Neutrophil (primary cell): Measurements from ENCODE around the gene GPR162.

Source experiments
- H3K27ac ChIP-seq: fragments of 200-600 bp; sonication (generic); 2 replicates; pipeline ENCODE4 v1.5.1; 2016; ENCODE audit warnings: mild to moderate bottlenecking, moderate library complexity
- H3K27me3 ChIP-seq: fragments of 200-600 bp; sonication (generic); 2 replicates; pipeline ENCODE4 v1.6.0; 2016; ENCODE audit warnings: mild to moderate bottlenecking
- H3K36me3 ChIP-seq: fragments of 200-600 bp; sonication (generic); 2 replicates; pipeline ENCODE4 v1.5.1; 2017
- H3K4me1 ChIP-seq, 2 experiments: fragments of 200-600 bp in 1 of 2; sonication (generic) in 1 of 2; 1 replicate in 1 of 2; 2 replicates in 1 of 2; pipeline versions ENCODE4 v1.5.1 to v1.6.1; 2013 to 2016; ENCODE audit warnings: low read depth in 1 of 2, low read length in 1 of 2, mild to moderate bottlenecking in 1 of 2, moderate library complexity in 1 of 2; ENCODE audit not compliant: control insufficient read depth in 1 of 2, insufficient read depth in 1 of 2
- H3K4me3 ChIP-seq, 2 experiments: fragments of 200-600 bp in 1 of 2; sonication (generic) in 1 of 2; 1 replicate in 1 of 2; 2 replicates in 1 of 2; pipeline ENCODE4 v1.5.1; 2013 to 2016; ENCODE audit warnings: low read depth in 1 of 2, low read length in 1 of 2, mild to moderate bottlenecking in 1 of 2, moderate library complexity in 1 of 2
- H3K9me3 ChIP-seq: fragments of 200-600 bp; sonication (generic); 2 replicates; pipeline ENCODE4 v1.5.1; 2016
- TF ChIP-seq, protein P1 (sequence below): fragments of 200-600 bp; sonication (generic); IDR thresholded peaks from 2 replicates; pipeline ENCODE4 v1.5.1; 2016; ENCODE audit warnings: antibody characterized with exemption

GPR162 gene

DNA sequence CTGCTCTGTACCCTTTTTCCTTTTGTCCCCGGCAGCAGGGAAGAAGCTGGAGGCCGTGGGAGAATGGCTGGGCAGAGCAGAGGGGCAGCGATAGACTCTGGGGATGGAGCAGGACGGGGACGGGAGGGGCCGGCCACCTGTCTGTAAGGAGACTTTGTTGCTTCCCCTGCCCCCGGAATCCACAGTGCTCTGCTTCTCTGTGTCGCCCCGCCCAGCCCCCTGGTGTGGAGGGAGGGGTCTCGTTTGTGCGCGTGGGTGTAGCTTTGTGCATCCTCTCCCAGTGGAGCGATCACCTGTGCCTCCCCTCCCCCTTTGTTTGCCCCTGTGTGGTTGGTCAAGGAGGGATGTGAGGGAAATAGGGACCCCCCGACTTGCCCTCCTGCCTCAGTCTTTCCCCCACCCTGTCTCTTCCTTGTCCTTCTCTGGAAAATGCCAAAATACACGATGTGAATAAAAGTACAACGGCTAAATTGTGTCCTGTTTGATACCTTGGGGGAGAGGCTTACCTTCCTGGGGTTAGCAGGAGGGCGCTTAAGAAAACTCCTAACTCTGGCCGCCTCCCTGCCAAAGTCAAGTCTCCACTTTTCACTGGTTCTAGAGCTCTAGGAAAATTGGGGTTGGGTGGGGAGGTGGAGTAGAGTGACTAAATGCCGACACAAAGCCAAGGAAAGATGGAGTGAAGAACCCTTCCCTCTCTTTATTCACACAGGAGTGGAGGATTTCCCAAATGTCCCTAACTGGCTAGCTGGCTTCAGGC lies 44.7 kb downstream of the GPR162 start:
- peak overlapping the region; percentile 92 to 98 for H3K4me3 ChIP-seq
- H3K4me1 ChIP-seq: peaks cover 43 to 44% of the 10 kb centered on the region in 2 experiments
- TF ChIP-seq, protein P1, sequence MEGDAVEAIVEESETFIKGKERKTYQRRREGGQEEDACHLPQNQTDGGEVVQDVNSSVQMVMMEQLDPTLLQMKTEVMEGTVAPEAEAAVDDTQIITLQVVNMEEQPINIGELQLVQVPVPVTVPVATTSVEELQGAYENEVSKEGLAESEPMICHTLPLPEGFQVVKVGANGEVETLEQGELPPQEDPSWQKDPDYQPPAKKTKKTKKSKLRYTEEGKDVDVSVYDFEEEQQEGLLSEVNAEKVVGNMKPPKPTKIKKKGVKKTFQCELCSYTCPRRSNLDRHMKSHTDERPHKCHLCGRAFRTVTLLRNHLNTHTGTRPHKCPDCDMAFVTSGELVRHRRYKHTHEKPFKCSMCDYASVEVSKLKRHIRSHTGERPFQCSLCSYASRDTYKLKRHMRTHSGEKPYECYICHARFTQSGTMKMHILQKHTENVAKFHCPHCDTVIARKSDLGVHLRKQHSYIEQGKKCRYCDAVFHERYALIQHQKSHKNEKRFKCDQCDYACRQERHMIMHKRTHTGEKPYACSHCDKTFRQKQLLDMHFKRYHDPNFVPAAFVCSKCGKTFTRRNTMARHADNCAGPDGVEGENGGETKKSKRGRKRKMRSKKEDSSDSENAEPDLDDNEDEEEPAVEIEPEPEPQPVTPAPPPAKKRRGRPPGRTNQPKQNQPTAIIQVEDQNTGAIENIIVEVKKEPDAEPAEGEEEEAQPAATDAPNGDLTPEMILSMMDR: no peak
- no peaks in the 10 kb centered on the region for H3K9me3 ChIP-seq
- peak overlapping the region; percentile 86 for H3K27ac ChIP-seq
- H3K27me3 ChIP-seq: no peaks in the 10 kb centered on the region
- H3K36me3 ChIP-seq: peaks cover 34% of the 10 kb centered on the region

GRCh38 chr12:6866920-6867412 lies 45.3 kb downstream of the GPR162 start:
- Histone ChIP-seq H3K4me3 (peak overlapping the region; percentile 92 to 98), H3K9me3 (no peaks in the 10 kb centered on the region), H3K4me1 (peaks cover 49 to 50% of the 10 kb centered on the region in 2 experiments), H3K27ac (peak overlapping the region; percentile 86), H3K36me3 (peaks cover 30% of the 10 kb centered on the region), H3K27me3 (no peaks in the 10 kb centered on the region)
- TF ChIP-seq, protein P1: peak; percentile 60

DNA sequence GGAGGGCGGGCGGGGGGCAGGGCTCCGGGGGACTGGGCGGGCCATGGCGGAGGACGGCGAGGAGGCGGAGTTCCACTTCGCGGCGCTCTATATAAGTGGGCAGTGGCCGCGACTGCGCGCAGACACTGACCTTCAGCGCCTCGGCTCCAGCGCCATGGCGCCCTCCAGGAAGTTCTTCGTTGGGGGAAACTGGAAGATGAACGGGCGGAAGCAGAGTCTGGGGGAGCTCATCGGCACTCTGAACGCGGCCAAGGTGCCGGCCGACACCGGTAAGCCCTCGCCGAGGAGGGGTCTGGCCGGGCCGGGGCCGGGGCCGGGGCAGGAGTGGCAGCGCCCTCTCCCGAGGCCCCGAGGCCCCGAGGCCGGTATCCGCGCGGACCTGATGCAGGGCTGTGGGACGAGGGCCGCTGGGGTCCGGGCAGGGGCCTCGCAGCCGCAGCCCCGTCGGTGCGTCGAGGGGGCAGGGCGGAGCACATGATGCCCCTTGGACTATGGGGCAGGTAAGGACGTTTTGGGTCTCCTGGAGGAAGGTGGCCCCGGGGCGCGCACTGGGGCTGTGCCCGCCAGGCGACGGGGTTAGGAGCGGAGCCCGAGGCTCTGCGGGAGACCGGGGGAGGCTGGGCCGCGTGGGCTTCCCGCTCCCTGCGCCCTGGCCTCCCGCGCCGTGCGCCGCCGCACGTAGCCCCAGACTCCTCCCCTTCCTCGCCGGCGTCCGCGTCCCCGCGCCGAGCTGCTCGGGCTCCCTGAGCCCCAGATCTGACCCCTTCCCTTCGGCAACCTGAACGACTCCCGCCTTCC lies 46.0 kb downstream of the GPR162 start, which contains the start of gene TPI1:
TSS of gene TPI1 (plus strand) at position 119 of the 798 bp plus-strand sequence. CDS start at position 155, 36 bp downstream.
- H3K9me3 ChIP-seq: no peaks in the 10 kb centered on the region
- TF ChIP-seq, protein P1: peak; percentile 6
- H3K36me3 ChIP-seq: peaks cover 30% of the 10 kb centered on the region
- peak within 1 kb of the TSS; percentile 86 for H3K27ac ChIP-seq
- H3K27me3 ChIP-seq: no peaks in the 10 kb centered on the region
- peak within 1 kb of the TSS; percentile 92 to 98 for H3K4me3 ChIP-seq
- H3K4me1 ChIP-seq: peaks cover 55 to 56% of the 10 kb centered on the region in 2 experiments

DNA sequence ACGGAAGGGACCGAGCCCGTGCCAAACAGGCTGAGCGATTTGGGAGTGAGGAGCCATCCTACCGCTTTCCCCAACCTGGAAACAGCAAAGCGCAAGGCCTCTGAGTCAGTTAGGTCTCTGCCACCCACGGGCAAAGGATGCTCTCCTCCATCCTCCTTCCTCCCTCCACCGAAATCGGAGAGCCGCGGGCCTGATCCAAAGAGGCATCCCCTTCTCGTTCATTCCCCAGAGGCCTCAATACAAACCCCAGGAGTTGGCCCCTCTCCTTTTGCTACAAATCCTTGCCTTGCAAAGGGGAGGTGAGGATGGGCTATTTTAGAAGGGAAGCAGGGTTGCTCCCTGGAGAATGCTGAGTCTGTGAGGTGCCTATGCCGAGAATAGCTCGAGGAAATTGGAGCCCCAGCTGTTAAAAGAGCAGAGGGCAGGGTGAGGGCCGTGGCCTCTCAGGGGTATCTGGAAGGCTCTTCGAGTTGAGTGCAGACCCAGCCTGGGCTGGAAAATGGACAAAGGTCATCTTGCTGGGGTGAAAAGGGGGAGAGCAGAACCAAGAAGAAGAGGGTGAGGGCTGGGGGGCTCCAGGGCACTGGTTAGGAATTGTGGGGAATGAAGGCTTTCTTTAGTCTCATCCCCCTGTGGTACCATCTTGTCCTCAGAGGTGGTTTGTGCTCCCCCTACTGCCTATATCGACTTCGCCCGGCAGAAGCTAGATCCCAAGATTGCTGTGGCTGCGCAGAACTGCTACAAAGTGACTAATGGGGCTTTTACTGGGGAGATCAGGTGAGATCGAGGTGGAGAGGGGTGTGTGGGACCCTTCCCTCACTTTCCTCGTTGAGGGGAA lies 46.8 kb downstream of the GPR162 start:
- Histone ChIP-seq H3K9me3 (no peaks in the 10 kb centered on the region), H3K4me3 (peak overlapping the region; percentile 92 to 98), H3K36me3 (peaks cover 24% of the 10 kb centered on the region), H3K27me3 (no peaks in the 10 kb centered on the region), H3K27ac (peak overlapping the region; percentile 86), H3K4me1 (peaks cover 58 to 60% of the 10 kb centered on the region in 2 experiments)
- TF ChIP-seq, protein P1: no peak
